Sigmoid colon (tissue), 4 donors: ENCODE measurements around the gene NDUFV2.

Experiments
- EP300 ChIP-seq, 4 donors: sonication (generic); formaldehyde crosslinking; IDR thresholded peaks; one replicate each; pipeline ENCODE4 v1.6.1; 2017; ENCODE audit warnings: antibody characterized with exemption in 4 of 4
- POLR2A ChIP-seq, 2 donors: fragments of 450-650 bp; IDR thresholded peaks; one replicate each; pipeline ENCODE4 v1.6.1; 2016; ENCODE audit warnings: antibody characterized with exemption in 2 of 2, mild to moderate bottlenecking in 2 of 2, moderate library complexity in 2 of 2
- POLR2AphosphoS5 ChIP-seq, 4 donors: sonication (generic); formaldehyde crosslinking; IDR thresholded peaks; one replicate each; pipeline ENCODE4 v1.6.1; 2017; ENCODE audit warnings: antibody characterized with exemption in 4 of 4
- TF ChIP-seq, protein P1 (sequence below), 4 experiments: fragments of 450-650 bp in 3 of 4; fragments of 200-600 bp in 1 of 4; IDR thresholded peaks; one replicate each; pipeline ENCODE4 v1.5.1; 2016 to 2019; ENCODE audit warnings: antibody characterized with exemption in 4 of 4, mild to moderate bottlenecking in 3 of 4, moderate library complexity in 2 of 4

DNA sequence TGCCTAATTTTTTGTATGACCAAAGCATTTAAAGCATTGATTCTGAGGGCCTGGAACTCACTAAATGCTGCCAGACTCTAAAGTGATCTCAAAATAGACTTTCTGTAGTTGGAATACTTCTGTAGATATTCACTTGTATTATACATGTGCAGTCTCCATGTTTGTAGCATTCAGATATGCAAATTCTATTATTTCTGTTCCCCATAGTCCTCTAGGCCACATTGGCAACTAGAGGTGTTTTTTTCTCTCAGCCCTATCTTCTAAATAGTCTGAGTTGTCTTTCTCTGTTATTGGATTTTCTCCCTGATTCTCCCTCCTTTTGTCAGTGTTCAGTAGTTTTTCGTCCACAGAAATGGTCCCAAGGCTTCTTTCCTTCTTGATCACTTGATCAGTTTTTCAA lies 72.6 kb downstream of the NDUFV2 start:
- TF ChIP-seq, protein P1, sequence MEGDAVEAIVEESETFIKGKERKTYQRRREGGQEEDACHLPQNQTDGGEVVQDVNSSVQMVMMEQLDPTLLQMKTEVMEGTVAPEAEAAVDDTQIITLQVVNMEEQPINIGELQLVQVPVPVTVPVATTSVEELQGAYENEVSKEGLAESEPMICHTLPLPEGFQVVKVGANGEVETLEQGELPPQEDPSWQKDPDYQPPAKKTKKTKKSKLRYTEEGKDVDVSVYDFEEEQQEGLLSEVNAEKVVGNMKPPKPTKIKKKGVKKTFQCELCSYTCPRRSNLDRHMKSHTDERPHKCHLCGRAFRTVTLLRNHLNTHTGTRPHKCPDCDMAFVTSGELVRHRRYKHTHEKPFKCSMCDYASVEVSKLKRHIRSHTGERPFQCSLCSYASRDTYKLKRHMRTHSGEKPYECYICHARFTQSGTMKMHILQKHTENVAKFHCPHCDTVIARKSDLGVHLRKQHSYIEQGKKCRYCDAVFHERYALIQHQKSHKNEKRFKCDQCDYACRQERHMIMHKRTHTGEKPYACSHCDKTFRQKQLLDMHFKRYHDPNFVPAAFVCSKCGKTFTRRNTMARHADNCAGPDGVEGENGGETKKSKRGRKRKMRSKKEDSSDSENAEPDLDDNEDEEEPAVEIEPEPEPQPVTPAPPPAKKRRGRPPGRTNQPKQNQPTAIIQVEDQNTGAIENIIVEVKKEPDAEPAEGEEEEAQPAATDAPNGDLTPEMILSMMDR (IDR thresholded peaks at IDR 0.05), result no peak
- TF ChIP-seq POLR2A (IDR thresholded peaks at IDR 0.05) (no peak), POLR2AphosphoS5 (IDR thresholded peaks at IDR 0.05) (no peak), EP300 (IDR thresholded peaks at IDR 0.05) (no peak)
